Astrocyte (in vitro differentiated cells and primary cell): ENCODE results near the gene ABCA12.

Source experiments
- EZH2 ChIP-seq: IDR thresholded peaks from 2 replicates; pipeline ENCODE4 v1.6.1; 2012; ENCODE audit warnings: mild to moderate bottlenecking, low read length, inconsistent platforms; ENCODE audit not compliant: insufficient read depth
- TF ChIP-seq, protein P1 (sequence below): IDR thresholded peaks from 2 replicates; pipeline ENCODE4 v1.5.1; 2011; ENCODE audit warnings: low read depth, mild to moderate bottlenecking, inconsistent platforms, low read length, moderate library complexity; ENCODE audit not compliant: insufficient read depth

- TF ChIP-seq, protein P1, sequence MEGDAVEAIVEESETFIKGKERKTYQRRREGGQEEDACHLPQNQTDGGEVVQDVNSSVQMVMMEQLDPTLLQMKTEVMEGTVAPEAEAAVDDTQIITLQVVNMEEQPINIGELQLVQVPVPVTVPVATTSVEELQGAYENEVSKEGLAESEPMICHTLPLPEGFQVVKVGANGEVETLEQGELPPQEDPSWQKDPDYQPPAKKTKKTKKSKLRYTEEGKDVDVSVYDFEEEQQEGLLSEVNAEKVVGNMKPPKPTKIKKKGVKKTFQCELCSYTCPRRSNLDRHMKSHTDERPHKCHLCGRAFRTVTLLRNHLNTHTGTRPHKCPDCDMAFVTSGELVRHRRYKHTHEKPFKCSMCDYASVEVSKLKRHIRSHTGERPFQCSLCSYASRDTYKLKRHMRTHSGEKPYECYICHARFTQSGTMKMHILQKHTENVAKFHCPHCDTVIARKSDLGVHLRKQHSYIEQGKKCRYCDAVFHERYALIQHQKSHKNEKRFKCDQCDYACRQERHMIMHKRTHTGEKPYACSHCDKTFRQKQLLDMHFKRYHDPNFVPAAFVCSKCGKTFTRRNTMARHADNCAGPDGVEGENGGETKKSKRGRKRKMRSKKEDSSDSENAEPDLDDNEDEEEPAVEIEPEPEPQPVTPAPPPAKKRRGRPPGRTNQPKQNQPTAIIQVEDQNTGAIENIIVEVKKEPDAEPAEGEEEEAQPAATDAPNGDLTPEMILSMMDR: no peak
- TF ChIP-seq EZH2: no peak
Measured at GRCh38 chr2:214989187-214989586, 149.2 kb downstream of the ABCA12 start.
